PC-9 (cell line): ENCODE data around the gene ROBO2.

Experiments used
- CTCF ChIP-seq: fragments of 200-600 bp; sonication (generic); conservative IDR thresholded peaks from 2 replicates; pipeline ENCODE4 v1.6.1; 2017; ENCODE audit warnings: mixed run types, antibody characterized with exemption, mild to moderate bottlenecking, moderate library complexity
- EZH2 ChIP-seq: fragments of 200-600 bp; sonication (generic); IDR thresholded peaks from 2 replicates; pipeline ENCODE4 v1.8.0; 2017; ENCODE audit warnings: antibody characterized with exemption, low read depth

- TF ChIP-seq CTCF (no peak), EZH2 (no peak)
Observed at GRCh38 chr3:77052733-77053670, 13.1 kb downstream of the ROBO2 start.
